CD8-positive, alpha-beta T cell (primary cell): ENCODE measurements around the gene RNF128. TPM values are rescaled to one million over a fixed set of nuclear protein-coding genes. Genes with fewer than 3 reads are reported as not detected.

ENCODE experiments used
- total RNA-seq, 46 experiments: library from RNA in 2 of 46; stranded (reverse) in 2 of 46; gene quantifications; one replicate each; pipeline ENCODE4 v1.2.3 and lab custom pipeline; 2021 to 2026

RNF128 gene
- total RNA-seq, 2 experiments from 2014 or later = not detected

Other genes with a start within 250 kb of the RNF128 start
- gene RADX, start 114.7 kb upstream of the RNF128 start, total RNA-seq = 1 to 10 TPM; 8.9 to 9.1 TPM
- under 1 TPM; 0.17 to 0.35 TPM for gene TBC1D8B, start 76.0 kb downstream of the RNF128 start, total RNA-seq
- not detected for gene RIPPLY1, start 176.6 kb downstream of the RNF128 start, total RNA-seq
- gene CLDN2, start 193.7 kb downstream of the RNF128 start, total RNA-seq = not detected